Testis (tissue), 2 donors: ENCODE measurements around the gene SDSL.

Experiments used
- POLR2A ChIP-seq: fragments of 450-650 bp; IDR thresholded peaks from one replicate; pipeline ENCODE4 v1.6.1; 2017; ENCODE audit warnings: antibody characterized with exemption, mild to moderate bottlenecking, moderate library complexity
- TF ChIP-seq, protein P1 (sequence below), 3 experiments: fragments of 450-650 bp in 2 of 3; fragments of 200-600 bp in 1 of 3; sonication (generic) in 1 of 3; IDR thresholded peaks; one replicate each; pipeline ENCODE4 v1.5.1; 2016 to 2019; ENCODE audit warnings: antibody characterized with exemption in 3 of 3, mild to moderate bottlenecking in 2 of 3, moderate library complexity in 1 of 3

DNA sequence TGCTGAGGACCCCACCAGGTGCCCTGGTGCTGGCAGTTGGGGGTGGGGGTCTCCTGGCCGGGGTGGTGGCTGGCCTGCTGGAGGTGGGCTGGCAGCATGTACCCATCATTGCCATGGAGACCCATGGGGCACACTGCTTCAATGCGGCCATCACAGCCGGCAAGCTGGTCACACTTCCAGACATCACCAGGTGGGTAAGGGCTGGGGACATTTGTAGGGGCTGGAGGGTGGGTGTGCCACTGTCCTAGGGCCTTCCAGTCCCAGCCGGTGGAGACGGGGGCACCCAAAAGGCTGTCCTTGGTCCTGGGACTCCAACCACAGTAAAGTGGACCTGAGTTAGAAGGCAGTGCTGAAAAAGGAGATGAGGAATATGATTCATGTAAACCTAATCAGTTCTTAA lies 13.2 kb downstream of the SDSL start:
- TF ChIP-seq, protein P1, sequence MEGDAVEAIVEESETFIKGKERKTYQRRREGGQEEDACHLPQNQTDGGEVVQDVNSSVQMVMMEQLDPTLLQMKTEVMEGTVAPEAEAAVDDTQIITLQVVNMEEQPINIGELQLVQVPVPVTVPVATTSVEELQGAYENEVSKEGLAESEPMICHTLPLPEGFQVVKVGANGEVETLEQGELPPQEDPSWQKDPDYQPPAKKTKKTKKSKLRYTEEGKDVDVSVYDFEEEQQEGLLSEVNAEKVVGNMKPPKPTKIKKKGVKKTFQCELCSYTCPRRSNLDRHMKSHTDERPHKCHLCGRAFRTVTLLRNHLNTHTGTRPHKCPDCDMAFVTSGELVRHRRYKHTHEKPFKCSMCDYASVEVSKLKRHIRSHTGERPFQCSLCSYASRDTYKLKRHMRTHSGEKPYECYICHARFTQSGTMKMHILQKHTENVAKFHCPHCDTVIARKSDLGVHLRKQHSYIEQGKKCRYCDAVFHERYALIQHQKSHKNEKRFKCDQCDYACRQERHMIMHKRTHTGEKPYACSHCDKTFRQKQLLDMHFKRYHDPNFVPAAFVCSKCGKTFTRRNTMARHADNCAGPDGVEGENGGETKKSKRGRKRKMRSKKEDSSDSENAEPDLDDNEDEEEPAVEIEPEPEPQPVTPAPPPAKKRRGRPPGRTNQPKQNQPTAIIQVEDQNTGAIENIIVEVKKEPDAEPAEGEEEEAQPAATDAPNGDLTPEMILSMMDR (IDR thresholded peaks at IDR 0.05): no peak
- TF ChIP-seq POLR2A: no peak
